Measurements from ENCODE around the gene HOXA10.

The HOXA10 gene

GRCh38 chr7:27179030-27179429 lies 4.9 kb upstream of the HOXA10 start:
- DNase-seq: no peak

GRCh38 chr7:27178366-27178765 lies 4.2 kb upstream of the HOXA10 start:
- DNase-seq: no peak

GRCh38 chr7:27177795-27178320 lies 3.7 kb upstream of the HOXA10 start:
- DNase-seq: no peak

GRCh38 chr7:27176962-27177794 lies 3.1 kb upstream of the HOXA10 start:
- no peak for DNase-seq

- no peak for DNase-seq
These were observed 2.4 kb upstream of the HOXA10 start for GRCh38 chr7:27176524-27176845.

- no peak for DNase-seq
These were observed 1.8 kb upstream of the HOXA10 start for GRCh38 chr7:27175626-27176523.

GRCh38 chr7:27174874-27175625 lies 930 bp upstream of the HOXA10 start:
- DNase-seq: no peak

GRCh38 chr7:27173511-27173955 lies 587 bp downstream of the HOXA10 start:
- no peak for DNase-seq

GRCh38 chr7:27172823-27173510 lies 1.2 kb downstream of the HOXA10 start:
- peak; percentile 75 for DNase-seq

- no peak for DNase-seq
These were observed 1.8 kb downstream of the HOXA10 start for GRCh38 chr7:27172315-27172774.

GRCh38 chr7:27171637-27172314 lies 2.3 kb downstream of the HOXA10 start:
- no peak for DNase-seq

GRCh38 chr7:27171325-27171636 lies 2.8 kb downstream of the HOXA10 start:
- no peak for DNase-seq

GRCh38 chr7:27170426-27171324 lies 3.4 kb downstream of the HOXA10 start:
- no peak for DNase-seq

GRCh38 chr7:27169658-27170425 lies 4.3 kb downstream of the HOXA10 start:
- peak; percentile 58 for DNase-seq

GRCh38 chr7:27168265-27168947 lies 5.7 kb downstream of the HOXA10 start:
- peak; percentile 75 for DNase-seq

- DNase-seq: peak; percentile 69
These were observed 6.2 kb downstream of the HOXA10 start for GRCh38 chr7:27167916-27168264.

- peak; percentile 77 for DNase-seq
These were observed 7.3 kb downstream of the HOXA10 start for GRCh38 chr7:27166531-27167505.
